ENCODE data around the gene RAP1A.

RAP1A gene

GRCh38 chr1:111690306-111690617 is 70.7 kb downstream of the RAP1A start:
- TF ChIP-seq PKNOX1 (IDR thresholded peaks at IDR 0.05) (no peak), SUZ12 (IDR thresholded peaks at IDR 0.05) (no peak), ARNT (IDR thresholded peaks at IDR 0.05) (no peak), HDGF (IDR thresholded peaks at IDR 0.05; ENCODE audit: borderline replicate concordance) (no peak), ZNF384 (IDR thresholded peaks at IDR 0.05) (no peak), CTBP1 (IDR thresholded peaks at IDR 0.05; ENCODE audit: borderline replicate concordance) (no peak), LEF1 (IDR thresholded peaks at IDR 0.05; ENCODE audit: borderline replicate concordance) (no peak), L3MBTL2 (conservative IDR thresholded peaks at IDR 0.05) (no peak), BHLHE40 (IDR thresholded peaks at IDR 0.05; ENCODE audit: borderline replicate concordance) (no peak), FOXA1 (IDR thresholded peaks at IDR 0.05) (no peak), SP1 (IDR thresholded peaks at IDR 0.05) (no peak), FOXK2 (IDR thresholded peaks at IDR 0.05) (no peak), FOXM1 (IDR thresholded peaks at IDR 0.05; ENCODE audit: borderline replicate concordance) (no peak), NFRKB (IDR thresholded peaks at IDR 0.05) (no peak), ELF4 (IDR thresholded peaks at IDR 0.05) (no peak), TARDBP (IDR thresholded peaks at IDR 0.05) (no peak)
- peak; percentile 8 for DNase-seq (ENCODE audit: extremely low spot score)
- ChIA-PET POLR2A (interaction anchor here (1.3 kb wide), 1 partner anchor 183 kb away, joined by 5 read pairs; no protein-coding TSS in a partner anchor), CTCF (interaction anchor here (1.0 kb wide), 1 partner anchor 208 kb away, joined by 5 read pairs; no protein-coding TSS in a partner anchor)

- DNase-seq (ENCODE audit: extremely low spot score), result no peak
- ChIA-PET CTCF (no interaction called here), POLR2A (no interaction called here)
- TF ChIP-seq SUZ12 (IDR thresholded peaks at IDR 0.05), result no peak
Observed at GRCh38 chr1:111691886-111692285, 72.3 kb downstream of the RAP1A start.

- no peak for TF ChIP-seq SUZ12 (IDR thresholded peaks at IDR 0.05)
- no peak for TF ChIP-seq FOXK2 (IDR thresholded peaks at IDR 0.05)
- TF ChIP-seq FOXM1 (IDR thresholded peaks at IDR 0.05; ENCODE audit: borderline replicate concordance), result no peak
- TF ChIP-seq HDGF (IDR thresholded peaks at IDR 0.05; ENCODE audit: borderline replicate concordance), result no peak
- TF ChIP-seq ELF4 (IDR thresholded peaks at IDR 0.05), result no peak
- TF ChIP-seq ZNF384 (IDR thresholded peaks at IDR 0.05), result no peak
- TF ChIP-seq L3MBTL2 (conservative IDR thresholded peaks at IDR 0.05), result no peak
- TF ChIP-seq NFRKB (IDR thresholded peaks at IDR 0.05), result no peak
- no peak for TF ChIP-seq LEF1 (IDR thresholded peaks at IDR 0.05; ENCODE audit: borderline replicate concordance)
- TF ChIP-seq TARDBP (IDR thresholded peaks at IDR 0.05), result no peak
- no peak for TF ChIP-seq CTBP1 (IDR thresholded peaks at IDR 0.05; ENCODE audit: borderline replicate concordance)
- TF ChIP-seq FOXA1 (IDR thresholded peaks at IDR 0.05), result no peak
- no peak for TF ChIP-seq SP1 (IDR thresholded peaks at IDR 0.05)
- TF ChIP-seq PKNOX1 (IDR thresholded peaks at IDR 0.05), result no peak
- no peak for TF ChIP-seq ARNT (IDR thresholded peaks at IDR 0.05)
- no peak for TF ChIP-seq BHLHE40 (IDR thresholded peaks at IDR 0.05; ENCODE audit: borderline replicate concordance)
- ChIA-PET CTCF (no interaction called here), POLR2A (no interaction called here)
- DNase-seq (ENCODE audit: extremely low spot score), result no peak
Observed at GRCh38 chr1:111695801-111696200, 76.2 kb downstream of the RAP1A start.

GRCh38 chr1:111696330-111696729 is 76.7 kb downstream of the RAP1A start:
- ChIA-PET CTCF (no interaction called here), POLR2A (no interaction called here)
- no peak for TF ChIP-seq FOXA1 (IDR thresholded peaks at IDR 0.05)
- TF ChIP-seq PKNOX1 (IDR thresholded peaks at IDR 0.05), result no peak
- TF ChIP-seq ZNF384 (IDR thresholded peaks at IDR 0.05), result no peak
- TF ChIP-seq ARNT (IDR thresholded peaks at IDR 0.05), result no peak
- no peak for TF ChIP-seq ELF4 (IDR thresholded peaks at IDR 0.05)
- TF ChIP-seq SP1 (IDR thresholded peaks at IDR 0.05), result no peak
- DNase-seq (ENCODE audit: extremely low spot score), result no peak

- ChIA-PET POLR2A (interaction anchor here (1.1 kb wide), 1 partner anchor 56 kb away, joined by 3 read pairs; no protein-coding TSS in a partner anchor), CTCF (no interaction called here)
- TF ChIP-seq FOXM1 (IDR thresholded peaks at IDR 0.05; ENCODE audit: borderline replicate concordance), result no peak
- DNase-seq (ENCODE audit: extremely low spot score), result no peak
Observed at GRCh38 chr1:111699268-111699667, 79.7 kb downstream of the RAP1A start.

GRCh38 chr1:111702504-111703050 is 83.0 kb downstream of the RAP1A start:
- ChIA-PET POLR2A (no interaction called here), CTCF (no interaction called here)
- TF ChIP-seq FOXA1 (IDR thresholded peaks at IDR 0.05), result no peak
- TF ChIP-seq FOXM1 (IDR thresholded peaks at IDR 0.05; ENCODE audit: borderline replicate concordance), result no peak
- TF ChIP-seq PKNOX1 (IDR thresholded peaks at IDR 0.05), result no peak
- TF ChIP-seq LEF1 (IDR thresholded peaks at IDR 0.05; ENCODE audit: borderline replicate concordance), result no peak
- no peak for TF ChIP-seq NFRKB (IDR thresholded peaks at IDR 0.05)
- DNase-seq (ENCODE audit: extremely low spot score), result no peak

GRCh38 chr1:111704240-111704639 is 84.7 kb downstream of the RAP1A start:
- TF ChIP-seq SP1 (IDR thresholded peaks at IDR 0.05) (no peak), LEF1 (IDR thresholded peaks at IDR 0.05; ENCODE audit: borderline replicate concordance) (no peak), ZNF384 (IDR thresholded peaks at IDR 0.05) (no peak), CTBP1 (IDR thresholded peaks at IDR 0.05; ENCODE audit: borderline replicate concordance) (no peak), L3MBTL2 (conservative IDR thresholded peaks at IDR 0.05) (no peak), TARDBP (IDR thresholded peaks at IDR 0.05) (no peak)
- ChIA-PET CTCF (no interaction called here), POLR2A (no interaction called here)
- DNase-seq (ENCODE audit: extremely low spot score), result no peak

Measured in HEK293T (cell line).